CD4-positive, alpha-beta T cell treated with Interleukin-21 for 1 hour (primary cell): ENCODE data around the gene SEMA3B.

Source experiments
- DNase-seq: peaks from one replicate; pipeline ENCODE4 v3.0.0-alpha.2; 2020

SEMA3B gene

GRCh38 chr3:50319181-50319893 lies 50.4 kb downstream of the SEMA3B start:
- no peak for DNase-seq

DNA sequence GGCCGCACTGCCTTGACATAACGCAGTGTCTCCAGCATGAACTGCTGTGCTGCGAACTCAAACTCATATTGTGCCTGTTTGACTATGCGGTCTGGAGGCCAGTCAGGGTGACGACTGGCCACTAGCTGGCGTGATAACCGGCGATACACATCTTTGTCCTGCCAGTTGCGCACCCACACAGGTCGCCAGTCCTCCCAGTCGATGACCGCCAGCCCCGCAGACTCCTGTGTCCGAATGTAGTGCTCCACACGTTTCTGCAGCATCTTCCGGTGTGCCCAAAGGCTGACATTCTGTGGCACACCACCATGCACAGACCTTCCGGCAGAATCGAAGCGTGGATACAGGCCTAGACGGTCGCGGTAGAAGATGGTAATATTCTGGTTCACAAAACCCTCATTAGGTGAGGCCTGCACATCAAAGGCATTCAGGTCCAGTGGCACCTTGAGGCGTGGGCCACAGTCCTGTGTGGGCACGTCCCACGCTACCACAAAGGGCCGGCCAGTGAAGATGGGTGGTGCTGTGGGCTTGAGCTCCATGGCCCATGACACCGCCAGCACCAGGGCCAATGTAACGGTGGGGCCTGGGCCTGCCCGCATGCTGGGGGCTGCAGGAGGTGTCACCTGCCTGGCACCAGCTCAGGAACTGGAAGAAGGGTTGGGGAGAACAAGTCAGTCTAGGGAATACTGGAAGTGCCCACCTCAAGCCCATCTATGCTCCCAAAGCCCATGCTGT lies 51.1 kb downstream of the SEMA3B start:
- no peak for DNase-seq

DNA sequence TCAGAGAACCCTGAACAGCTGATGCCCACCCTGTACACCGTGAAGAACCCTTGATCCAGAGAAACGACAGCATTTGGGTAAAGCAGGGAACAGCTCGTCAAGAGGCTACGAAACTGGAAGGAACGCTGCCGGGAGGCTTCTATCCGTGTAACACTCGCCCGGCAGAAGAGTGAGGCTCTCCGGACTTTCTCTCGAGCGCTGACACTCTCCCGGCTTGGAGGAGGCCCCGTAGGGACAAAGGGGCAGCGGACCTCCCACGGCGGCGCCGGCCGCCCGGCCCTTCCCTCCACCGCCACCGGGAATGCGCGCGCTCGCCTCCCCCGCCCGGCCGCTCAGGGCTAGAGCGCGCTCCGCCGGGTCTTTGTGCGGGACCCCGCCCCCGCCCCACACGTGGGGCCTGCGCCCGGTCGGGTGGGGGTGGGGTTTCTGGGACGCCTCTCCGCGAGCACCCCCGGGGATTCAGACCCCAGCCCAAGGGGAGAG lies 51.9 kb downstream of the SEMA3B start:
- peak; percentile 65 for DNase-seq

DNA sequence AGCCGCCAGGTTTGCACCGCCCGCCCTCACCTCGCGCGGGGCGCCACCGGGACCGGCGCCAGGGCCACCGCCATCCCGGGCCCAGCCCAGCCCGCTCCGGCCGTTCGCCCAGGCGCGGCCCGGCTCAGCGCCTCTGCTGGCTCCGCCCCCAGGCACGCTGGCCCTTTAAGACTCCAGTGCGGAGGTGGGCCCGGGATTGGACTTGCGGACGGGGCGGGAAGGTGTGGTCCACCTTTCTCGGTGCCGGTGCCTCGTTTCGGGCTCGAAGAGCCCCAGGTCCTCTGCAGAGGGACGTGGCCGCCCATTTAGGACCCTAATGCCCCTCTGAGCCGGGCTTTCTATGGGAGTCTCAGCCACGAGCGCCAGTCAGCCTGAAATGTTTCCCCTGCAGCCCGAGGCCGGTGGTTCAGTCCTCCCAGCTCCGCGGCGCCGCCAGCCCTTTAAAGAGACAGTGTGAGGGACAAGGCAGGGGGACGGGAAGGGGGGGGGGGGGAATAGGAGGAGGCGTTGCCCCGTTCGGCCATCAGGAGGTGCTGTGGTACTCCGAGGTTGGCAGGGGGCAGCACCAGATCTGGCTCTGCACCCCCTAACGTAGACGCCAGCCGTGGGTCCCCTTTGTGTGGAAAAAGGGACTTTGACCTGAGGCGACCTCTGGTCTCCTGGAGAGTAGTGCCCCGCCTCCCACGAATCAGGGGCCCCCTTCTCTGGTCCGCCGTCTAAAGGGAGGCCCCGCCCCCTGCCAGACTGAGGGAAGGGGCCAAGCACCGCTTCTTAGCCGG lies 52.6 kb downstream of the SEMA3B start:
- peak; percentile 87 for DNase-seq

- DNase-seq = no peak
These were observed 53.1 kb downstream of the SEMA3B start for GRCh38 chr3:50322115-50322385.

GRCh38 chr3:50322386-50323091 lies 53.6 kb downstream of the SEMA3B start, which contains the start of gene HYAL2:
HYAL2 (minus strand) TSS chr3:50322745; CDS start chr3:50320489, 2,256 bp downstream.
- no peak for DNase-seq

- DNase-seq = no peak
These were observed 54.2 kb downstream of the SEMA3B start for GRCh38 chr3:50323092-50323600.

- DNase-seq = no peak
These were observed 54.8 kb downstream of the SEMA3B start for GRCh38 chr3:50323614-50324199.

GRCh38 chr3:50324351-50325112 lies 55.6 kb downstream of the SEMA3B start:
- DNase-seq = peak; percentile 71

- DNase-seq = no peak
These were observed 56.1 kb downstream of the SEMA3B start for GRCh38 chr3:50325113-50325480.

GRCh38 chr3:50325497-50326181 lies 56.7 kb downstream of the SEMA3B start:
- no peak for DNase-seq

GRCh38 chr3:50326182-50326541 lies 57.2 kb downstream of the SEMA3B start:
- DNase-seq = no peak

DNA sequence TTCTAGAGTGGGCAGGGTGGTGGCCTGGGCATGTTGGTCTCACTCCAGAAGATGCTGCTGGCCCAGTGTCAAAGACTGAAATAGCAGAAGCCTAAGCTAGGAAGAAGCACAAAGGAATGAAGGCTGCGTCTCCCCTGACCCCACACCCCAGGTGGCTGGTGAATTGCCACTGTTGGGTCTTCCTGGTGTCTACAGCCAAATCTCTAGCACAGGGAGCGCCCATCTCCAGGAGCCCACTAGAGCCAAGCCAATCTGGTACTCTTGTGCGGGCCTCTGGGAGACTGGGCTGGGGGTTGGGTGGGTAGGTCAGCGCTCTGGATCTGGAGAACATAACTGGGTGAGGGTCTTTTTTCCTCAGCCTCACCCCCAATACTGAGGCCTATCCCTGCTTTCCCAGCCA lies 58.2 kb downstream of the SEMA3B start:
- DNase-seq = no peak
